GM18868 (cell line): ENCODE measurements around the gene RBP4.
"Not testable (repeated sequence)": the region's sequence is repeated elsewhere in the genome, so short reads cannot be mapped to it uniquely, and the experiment has no call there.

ENCODE experiments used
- ATAC-seq: cut with Tn5 transposase; IDR thresholded peaks from one replicate; pipeline ENCODE4 v1.9.1; 2021; ENCODE audit warnings: mild to moderate bottlenecking, moderate library complexity; ENCODE audit not compliant: unreplicated experiment

RBP4 gene

DNA sequence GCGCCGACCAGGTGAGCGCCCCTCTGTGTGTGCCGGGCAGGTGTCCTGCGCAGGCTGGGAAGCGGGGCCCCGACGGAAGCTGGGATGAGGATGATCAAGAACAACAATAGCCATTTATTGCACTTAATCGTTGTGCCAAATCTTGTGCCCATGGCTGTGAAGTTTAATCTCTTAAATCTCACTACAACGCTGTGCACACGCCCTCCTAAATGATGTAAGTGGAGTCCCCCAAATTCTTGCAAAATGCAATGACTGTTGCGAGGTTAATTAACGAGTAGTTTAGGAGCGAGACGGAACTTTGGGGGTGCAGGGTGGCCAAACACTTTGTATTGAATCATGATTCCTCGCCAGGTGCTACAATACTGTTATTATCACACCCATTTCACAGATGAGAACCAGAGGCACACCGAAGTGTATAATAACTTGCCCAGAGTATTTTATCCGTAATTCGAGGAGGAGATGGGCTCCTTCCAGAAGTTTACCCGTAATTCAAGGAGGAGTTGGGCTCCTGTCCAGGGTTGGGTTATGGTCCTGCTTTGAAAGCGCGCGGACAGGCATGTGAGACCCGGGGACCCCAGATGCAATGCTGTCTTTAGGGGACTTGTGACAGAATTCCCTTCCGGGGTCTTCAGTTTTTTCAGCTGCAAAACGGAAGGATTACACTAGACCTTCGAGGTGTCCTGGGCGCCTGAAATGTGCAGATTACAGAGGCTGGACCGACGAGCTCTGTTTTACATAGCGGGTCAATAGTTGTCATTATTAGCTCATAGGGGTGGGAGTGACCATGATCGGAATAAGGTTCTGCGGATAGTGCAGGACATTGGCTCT lies 33.5 kb downstream of the RBP4 start:
- no peak for ATAC-seq

DNA sequence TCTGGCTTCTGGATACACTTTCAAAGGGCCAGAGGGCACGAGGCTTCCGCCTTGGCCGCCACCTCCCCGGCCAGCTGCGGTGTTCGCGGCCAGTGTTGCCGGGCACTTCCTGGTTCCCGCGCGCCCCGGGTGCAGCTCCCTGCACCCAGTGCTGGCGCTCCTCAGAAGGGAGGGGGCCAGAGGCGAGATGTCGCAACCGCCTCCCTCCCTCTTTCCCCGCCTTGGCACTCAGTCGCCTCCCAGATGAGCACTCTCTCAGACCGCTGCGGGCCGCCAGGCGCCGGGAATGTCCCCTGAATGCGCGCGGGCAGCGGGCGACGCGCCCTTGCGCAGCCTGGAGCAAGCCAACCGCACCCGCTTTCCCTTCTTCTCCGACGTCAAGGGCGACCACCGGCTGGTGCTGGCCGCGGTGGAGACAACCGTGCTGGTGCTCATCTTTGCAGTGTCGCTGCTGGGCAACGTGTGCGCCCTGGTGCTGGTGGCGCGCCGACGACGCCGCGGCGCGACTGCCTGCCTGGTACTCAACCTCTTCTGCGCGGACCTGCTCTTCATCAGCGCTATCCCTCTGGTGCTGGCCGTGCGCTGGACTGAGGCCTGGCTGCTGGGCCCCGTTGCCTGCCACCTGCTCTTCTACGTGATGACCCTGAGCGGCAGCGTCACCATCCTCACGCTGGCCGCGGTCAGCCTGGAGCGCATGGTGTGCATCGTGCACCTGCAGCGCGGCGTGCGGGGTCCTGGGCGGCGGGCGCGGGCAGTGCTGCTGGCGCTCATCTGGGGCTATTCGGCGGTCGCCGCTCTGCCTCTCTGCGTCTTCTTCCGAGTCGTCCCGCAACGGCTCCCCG lies 34.4 kb downstream of the RBP4 start, which contains the start of gene FFAR4:
Gene FFAR4 (plus strand): TSS at position 231 of the 842 bp plus-strand sequence. CDS start 56 bp downstream, at position 287.
- no peak for ATAC-seq

DNA sequence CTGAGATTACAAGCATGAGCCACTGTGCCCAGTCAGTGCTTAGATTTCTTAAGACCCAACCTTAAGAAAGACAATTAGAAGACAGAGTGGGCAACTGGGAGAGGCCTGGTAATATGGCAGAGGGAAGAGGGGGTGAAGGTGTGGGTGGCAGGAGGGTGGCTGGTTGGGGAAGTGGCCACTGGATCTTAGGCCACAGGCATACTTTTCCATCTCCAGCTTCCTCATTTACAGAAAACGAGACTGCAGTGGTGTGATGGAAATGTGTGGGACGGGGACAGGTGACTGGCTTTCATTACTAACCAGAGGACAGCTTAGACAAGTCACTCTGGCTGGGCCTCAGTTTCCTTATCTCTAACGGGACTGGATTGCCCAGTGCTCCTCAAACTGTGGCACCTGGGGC lies 35.6 kb downstream of the RBP4 start:
- no peak for ATAC-seq

DNA sequence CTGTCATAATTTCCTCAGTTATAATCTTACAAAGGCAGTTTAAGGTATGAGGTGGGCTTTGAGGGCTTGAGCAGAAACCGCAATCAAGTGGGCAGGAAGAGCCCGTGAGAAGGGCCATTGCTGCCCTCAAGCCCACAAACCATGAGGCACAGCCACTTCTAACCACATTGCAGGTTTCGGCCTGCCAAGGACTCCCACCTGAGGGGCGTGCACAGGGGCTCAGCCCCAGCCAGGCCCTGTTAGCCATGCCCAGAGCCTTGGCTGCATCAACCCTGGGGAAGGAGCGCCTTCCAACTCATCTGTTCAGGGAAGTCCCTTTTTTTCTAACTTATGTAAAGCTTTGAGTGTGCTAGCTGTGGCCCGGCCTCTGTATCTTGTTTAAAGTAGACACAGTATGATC lies 40.5 kb downstream of the RBP4 start:
- no peak for ATAC-seq

DNA sequence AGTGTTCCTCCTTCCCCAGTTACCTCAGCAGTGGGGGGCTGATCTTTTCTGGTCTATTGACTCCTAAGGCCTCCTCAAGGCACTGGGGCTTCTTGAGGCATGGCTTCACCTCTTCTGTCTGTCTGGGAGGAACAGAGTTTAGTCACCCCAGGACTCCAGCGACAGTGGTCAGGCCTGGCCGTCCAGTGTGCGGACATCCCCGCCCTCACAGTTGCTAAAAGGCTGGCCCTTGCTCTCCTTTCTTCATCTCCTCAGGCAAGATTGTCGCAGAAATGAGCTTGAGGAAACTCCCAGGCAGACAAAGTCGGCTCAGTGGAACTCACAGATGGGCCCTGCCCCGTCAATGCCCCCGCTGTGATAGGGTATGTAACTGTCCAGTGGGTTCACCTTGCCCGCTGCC lies 41.5 kb downstream of the RBP4 start:
- ATAC-seq, result no peak

DNA sequence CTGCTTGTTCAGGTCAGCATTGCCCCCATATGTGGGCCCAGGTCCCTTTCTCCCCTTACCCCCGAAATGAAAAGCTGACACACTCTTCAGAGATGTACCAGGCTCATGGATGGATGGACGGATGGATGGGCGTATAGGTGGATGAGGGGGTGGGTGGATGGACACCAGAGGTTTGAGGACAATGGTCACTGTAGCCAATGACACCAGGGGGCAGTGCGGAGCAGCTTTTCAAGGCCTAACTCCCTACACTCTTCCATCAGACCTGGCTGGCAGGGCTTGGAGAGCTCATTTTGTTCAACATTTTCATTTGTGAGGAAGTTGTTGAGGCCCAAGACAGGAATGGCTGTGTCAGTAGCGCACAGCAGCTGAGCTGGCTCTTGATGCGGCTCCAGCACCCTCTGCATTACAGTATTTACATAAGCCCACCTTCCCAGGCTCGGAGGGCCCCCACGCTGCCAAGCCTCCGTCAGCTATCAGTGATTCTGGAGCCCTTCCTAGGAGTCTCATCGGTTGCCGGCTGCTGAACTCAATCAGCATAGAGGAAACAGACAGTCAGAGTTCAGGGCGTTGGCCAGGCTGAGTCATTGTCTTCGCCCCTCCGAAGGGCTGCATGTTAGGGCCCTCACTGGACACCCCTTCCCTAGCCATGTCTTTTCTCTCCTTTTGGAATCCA lies 46.1 kb downstream of the RBP4 start:
- ATAC-seq, result no peak

DNA sequence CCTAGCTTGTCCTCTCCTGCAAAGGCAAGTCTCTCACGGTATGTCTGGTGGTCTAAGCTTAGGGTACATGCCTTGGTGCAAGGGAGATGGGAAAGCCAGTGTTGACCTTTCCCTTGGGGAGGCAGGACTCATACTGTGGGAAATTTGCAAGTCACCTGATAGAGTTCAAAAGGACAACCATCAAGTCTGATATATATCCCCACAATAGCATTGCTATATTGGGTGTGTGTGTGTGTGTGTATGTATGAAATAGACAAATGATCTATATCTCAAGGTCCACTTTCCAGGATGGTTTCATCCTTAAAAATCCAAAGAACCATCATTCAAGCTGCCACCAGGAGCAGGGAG lies 46.7 kb downstream of the RBP4 start:
- ATAC-seq, result no peak

DNA sequence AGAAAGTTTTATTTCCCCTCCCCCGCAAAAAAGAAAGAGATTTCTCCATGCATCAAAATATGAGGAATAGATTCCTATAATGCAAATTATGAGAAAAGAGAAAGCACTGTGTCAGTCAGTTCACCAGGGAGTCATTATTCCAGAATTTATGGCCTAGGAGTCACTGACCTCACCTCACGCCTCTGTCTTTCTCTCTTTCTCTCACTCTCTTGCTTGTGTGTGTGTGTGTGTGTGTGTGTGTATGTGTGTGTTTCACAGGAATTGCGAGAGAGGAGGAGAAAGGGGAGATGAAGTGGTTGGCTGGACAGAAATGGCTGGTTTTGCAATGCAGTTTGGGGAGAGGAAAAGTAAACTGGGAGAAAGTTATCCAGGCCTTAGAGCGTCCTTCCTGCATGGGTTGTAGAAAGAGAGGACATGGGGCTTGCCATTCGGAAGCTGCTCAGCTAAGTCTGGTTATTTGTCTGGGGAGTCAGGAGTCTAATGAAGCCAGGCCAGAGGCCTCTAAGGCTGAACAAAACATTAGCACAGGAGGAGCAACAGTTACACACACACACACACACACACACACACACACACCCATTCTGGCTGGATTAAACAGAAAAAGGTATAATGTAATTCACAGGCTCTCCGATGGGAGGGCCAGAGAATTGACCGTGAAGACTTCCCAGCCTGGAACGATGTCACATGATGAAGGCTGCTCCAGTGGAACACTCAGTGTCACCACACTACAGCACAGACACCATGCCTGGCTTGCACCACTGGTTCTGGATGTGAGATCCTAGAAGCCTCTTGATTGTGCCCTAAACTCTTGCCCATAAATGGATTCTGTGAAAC lies 47.3 kb downstream of the RBP4 start:
- no peak for ATAC-seq

DNA sequence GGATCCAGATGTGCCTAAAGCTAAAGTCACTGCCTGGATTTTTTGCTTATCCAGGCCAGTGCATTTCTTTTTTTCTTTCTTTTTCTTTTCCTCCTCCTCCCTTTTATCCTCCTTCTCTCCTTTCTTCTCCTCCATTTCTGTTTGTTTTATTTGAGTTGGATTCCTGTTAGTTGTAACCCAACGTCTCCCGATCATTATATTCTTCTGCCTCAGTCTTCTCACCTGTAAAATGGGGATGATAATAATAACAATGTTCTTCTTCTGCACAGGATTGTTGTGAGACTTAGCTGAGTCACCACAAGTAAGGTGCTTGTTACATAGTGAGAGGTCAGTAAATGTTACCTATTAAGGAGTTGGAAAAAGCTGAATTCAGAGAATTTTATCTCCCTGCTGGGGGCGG lies 48.3 kb downstream of the RBP4 start:
- ATAC-seq, result no peak

DNA sequence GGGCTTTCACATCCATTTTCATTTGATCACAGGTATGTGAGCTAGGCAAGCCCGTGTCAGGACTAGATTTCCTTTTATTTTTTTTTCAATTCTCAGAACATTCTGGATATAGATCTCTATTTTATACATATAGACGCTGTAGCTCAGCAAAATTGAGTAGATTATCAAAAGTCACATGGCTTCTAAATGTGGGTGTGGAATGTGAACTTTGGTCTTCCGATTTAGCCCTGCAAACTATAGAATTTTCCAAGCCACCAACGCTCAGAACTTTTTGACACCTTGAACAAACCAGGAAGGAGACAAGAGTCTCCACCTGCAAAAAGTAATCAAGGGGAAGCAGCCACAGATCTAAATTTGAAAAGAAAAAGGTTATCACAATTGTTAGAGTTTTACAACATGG lies 50.4 kb downstream of the RBP4 start:
- no peak for ATAC-seq

DNA sequence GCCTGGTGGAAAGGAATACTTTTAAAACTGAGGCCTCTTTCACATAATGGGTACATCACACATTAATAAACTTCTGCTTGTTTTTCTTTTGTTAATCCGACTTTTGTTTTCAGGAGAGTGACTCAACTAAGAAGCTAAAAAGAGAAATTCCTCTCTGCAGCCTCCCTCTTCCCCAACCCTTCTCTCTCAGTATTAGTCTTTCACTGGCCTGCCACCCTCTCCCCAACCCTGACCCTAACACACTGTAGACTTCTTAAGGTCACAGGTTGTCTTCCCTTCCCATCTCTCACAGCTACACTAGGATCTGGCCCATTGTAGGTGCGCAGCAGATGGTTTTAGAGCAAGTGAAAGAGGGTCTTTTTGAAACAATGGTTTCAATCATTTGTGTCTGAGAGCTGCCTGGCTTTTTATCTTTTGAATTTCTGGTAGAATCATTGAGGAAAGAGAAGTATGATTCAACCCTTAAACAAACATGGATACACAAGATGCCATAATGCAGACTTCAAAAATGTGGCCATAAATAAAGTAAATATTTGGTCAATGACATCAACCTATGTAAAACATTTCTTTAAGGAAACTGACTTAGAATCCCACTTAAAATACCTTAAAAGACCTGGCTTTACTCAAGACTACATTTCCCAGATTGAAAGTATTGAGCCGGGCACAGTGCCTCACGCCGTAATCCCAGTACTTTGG lies 52.5 kb downstream of the RBP4 start:
- ATAC-seq, result no peak

DNA sequence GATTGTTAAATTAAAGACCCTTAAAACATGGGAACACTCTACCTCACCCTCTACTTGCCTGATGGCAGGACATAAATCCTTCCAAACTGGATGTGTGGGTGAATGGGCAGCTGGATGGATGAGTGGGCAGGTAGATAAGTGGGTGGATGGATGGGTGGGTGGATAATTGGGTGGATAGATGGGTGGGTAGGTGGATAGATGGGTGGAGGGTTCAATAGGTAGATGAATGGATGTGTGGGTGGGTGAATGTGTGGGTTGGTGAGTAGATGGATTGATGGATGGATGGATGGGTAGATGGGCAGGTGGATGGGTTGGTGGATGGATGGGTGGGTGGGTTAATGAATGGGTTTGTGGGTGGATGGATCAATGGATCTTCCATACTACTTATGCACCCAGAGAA lies 53.5 kb downstream of the RBP4 start:
- ATAC-seq, result no peak

DNA sequence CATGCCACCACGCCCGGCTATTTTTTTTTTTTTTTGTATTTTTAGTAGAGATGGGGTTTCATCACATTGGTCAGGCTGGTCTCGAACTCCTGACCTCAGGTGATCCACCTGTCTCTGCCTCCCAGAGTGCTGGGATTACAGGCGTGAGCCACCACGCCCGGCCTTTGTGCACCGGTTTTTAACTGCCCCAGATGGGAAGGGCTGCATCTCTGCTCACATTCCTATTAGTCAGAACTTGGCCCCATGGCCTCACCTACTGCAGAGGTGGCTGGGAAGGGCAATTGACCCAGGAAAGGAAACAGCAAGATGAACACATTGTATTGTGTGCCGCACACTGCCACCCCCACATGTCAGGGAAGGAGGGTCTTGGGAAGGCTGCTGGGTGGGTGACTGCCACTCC lies 54.0 kb downstream of the RBP4 start:
- not testable (repeated sequence) for ATAC-seq

DNA sequence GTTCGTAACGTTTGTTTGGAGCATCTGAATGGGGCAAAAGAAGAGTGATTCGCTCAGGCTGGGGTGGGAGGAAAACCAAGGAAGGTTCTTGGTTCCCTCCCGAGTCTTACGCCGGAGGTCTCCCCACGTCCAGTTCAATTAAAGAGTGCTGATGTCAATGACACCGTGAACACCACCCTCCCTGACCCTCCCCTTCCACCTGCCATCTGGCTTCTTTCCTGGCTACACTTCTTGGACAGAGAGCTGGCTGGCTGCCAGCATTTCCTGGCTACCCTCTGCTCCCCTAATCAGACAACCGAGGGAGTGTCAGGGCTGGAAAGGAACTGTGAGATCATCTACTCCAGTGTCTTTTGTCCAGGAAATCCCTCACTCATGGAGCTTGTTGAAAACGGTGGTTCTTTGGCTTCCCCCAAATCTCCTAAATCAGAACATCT lies 58.7 kb downstream of the RBP4 start:
- ATAC-seq, result no peak
